Hypothalamus (tissue), 51 donors: Measurements from ENCODE around the gene CAVIN1.
"Not testable (repeated sequence)": the region's sequence is repeated elsewhere in the genome, so short reads cannot be mapped to it uniquely, and the experiment has no call there.

Experiments used
- DNase-seq, 51 donors: peaks; one replicate each; lab custom pipeline; 2025; lab: John Stamatoyannopoulos, UW

Gene CAVIN1

GRCh38 chr17:42386777-42387657 is 36.0 kb downstream of the CAVIN1 start:
- DNase-seq = peak in 1 of 51 donors; percentile 15

DNA sequence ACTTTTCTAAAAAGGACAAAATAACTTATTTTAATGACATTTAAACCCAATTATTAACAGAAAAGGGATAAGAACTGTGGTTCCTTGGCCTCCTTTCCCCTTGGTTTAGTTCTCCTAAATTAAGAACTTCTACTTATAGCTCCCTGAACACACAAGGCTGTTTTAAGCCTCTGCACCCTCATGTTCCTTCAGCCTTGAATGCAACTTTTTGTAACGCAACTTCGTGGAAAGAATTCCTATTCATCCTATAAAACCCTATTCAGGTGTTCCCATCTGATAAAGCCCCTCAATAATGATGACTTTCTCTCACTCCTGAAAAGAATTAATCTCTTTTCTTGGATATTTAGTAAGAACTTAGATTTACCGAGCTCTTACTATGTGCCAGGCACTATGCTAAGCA is 41.2 kb downstream of the CAVIN1 start:
- DNase-seq = no peak

GRCh38 chr17:42380935-42381334 is 42.1 kb downstream of the CAVIN1 start:
- DNase-seq = no peak

DNA sequence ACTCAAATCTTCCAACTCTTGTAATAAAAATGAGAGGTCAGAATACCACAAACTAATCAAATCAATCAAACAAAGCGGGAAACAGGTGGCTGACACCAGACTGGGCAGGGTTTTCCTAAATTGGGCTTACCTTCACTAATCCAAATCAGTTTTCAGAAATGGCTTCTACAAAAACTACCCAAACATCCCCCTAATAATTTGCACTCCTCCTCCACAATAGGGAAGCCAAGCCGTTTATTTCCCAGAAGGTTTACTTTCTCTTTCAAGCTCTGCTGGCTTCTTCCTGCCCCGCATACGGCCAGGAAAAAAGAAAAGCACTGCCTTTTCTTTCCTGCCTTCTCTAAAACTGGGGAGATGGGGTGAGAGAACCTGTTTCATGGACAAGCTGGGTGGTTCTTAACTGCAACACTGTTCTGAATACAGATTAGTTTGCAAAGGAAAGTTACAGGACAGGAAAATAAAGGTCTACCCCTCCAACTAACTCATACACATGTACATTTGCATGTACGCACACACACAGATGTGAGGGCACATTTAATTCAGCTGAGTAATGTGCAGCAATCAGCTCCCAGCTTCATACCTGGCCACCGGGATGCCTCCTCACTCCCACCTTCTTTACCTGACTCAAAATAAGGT is 44.0 kb downstream of the CAVIN1 start:
- DNase-seq = peak in 1 of 51 donors; percentile 6

GRCh38 chr17:42378359-42378958 is 44.6 kb downstream of the CAVIN1 start:
- DNase-seq = no peak

DNA sequence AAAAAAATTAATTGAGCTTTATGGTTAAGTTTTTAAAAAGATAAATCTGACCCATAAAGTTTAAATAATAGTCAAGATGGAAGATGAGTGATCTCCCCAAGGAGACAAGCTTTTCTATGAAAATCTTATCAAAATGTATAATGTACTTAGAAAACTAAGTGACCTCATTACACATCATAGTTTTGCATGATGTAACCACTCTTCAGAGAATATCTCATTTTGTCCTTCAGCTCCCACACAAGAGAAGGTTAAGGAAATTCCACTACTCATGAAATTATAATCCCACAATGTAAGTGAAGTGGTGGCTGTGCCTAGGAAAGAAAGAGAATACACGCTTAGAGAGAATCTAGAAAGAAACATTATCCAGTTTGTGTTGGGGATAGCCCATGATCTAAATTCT is 49.2 kb downstream of the CAVIN1 start:
- DNase-seq = no peak

GRCh38 chr17:42372142-42372541 is 50.9 kb downstream of the CAVIN1 start:
- no peak for DNase-seq

- not testable (repeated sequence) for DNase-seq
Measured at GRCh38 chr17:42368797-42369561, 54.1 kb downstream of the CAVIN1 start.

DNA sequence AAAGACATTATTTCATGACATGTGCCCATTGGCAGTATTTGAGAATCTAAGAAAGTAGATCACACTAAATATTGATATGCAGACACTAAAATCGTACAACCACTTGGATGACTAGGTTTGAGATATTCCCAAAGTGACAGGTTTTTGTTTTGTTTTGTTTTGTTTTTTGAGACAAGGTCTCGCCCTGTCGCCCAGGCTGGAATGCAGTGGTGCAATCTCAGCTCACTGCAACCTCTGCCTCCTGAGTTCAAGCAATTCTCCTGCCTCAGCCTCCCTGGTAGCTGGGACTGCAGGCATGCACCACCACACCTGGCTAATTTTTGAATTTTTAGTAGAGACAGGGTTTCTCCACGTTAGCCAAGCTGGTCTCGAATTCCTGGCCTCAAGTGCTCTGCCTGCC is 54.7 kb downstream of the CAVIN1 start:
- DNase-seq = not testable (repeated sequence)

DNA sequence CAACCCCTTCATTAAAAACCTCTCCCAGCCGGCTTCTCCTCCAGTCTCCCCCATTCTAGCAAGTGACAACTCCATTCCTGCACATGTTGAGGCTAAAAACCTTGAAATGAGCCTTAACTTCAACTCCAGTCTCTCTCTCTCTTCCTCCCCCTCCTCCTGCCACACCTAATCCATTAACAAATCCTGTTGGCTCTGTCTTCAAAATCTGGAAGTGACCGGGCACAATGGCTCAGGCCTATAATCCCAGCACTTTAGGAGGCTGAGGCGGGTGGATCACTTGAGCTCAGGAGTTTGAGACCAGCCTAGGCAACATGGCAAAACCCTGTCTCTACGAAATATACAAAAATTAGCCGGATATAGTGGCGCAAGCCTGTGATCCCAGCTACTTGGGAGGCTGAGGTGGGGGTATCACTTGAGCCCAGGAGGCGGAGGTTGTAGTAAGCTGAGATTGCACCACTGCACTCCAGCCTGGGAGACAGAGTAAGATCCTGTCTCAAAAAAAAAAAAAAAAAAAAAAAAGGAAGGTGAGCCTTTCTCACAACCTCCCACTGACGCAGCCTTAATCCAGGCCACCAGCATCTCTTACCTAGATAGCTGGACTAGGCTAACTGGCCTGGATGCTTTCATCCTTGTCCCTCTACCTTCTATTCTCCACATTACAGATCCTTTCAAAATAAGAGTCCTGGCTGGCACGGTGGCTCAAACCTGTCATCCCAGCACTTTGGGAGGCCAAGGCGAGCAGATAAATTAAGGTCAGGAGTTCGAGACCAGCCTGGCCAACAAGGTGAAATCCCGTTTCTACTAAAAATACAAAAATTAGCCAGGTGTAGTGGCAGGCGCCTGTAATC is 56.7 kb downstream of the CAVIN1 start:
- DNase-seq = not testable (repeated sequence)

GRCh38 chr17:42365136-42365535 is 57.9 kb downstream of the CAVIN1 start:
- no peak for DNase-seq

GRCh38 chr17:42363767-42364585 is 59.1 kb downstream of the CAVIN1 start:
- no peak for DNase-seq

- DNase-seq = no peak
Measured at GRCh38 chr17:42363231-42363630, 59.8 kb downstream of the CAVIN1 start.

DNA sequence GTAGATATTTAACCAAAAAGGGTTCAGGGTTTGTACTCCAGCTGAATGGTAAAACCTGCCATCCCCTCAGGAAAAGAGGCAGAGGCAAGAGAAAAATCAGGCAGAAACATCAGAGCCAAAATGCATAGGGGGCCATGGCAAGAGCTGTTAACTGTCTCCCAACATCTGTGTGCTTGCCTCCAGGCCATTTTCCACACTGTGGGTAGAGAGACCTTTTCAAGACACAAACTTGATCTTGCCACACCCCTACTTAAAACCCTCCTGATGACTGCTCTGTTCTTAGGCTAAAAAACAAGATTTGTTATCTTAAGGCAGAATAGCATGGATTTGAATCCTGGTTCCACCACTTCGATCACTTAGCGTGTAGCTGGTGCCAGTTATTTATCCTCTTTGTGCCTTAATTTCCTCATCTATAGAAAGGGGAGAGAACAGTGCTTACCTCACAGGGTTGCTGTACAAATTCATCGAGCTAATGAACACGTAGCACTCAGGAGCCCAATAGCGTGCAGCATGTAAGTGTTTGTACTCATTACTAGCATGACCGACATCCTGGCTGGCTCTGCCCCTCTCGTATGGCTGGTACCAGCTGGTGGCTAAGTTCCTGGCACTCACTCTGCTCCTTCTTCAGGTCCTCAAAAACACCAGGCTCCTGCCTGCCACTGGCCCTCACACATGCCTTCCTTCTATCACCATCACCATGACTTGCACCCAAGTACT is 60.7 kb downstream of the CAVIN1 start:
- no peak for DNase-seq

DNA sequence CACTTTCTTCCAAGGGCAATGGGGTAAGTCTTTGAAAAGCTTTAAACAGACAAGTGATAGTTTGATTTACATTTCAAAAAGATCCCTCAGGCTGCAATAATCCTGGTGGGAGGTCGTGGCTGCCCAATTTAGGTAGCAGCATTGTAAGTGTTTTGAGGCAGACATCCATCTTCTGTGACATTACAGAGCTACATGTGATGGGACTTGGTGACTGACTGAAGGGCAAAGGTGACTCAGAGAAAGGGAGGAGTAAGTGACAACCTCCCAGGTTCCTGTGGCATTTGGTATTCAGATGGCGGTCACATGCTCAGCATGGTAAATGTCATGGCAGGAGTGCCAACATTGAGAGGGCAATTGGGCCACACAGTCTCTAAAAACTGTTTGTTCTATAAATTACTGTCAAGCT is 61.3 kb downstream of the CAVIN1 start:
- DNase-seq = no peak

DNA sequence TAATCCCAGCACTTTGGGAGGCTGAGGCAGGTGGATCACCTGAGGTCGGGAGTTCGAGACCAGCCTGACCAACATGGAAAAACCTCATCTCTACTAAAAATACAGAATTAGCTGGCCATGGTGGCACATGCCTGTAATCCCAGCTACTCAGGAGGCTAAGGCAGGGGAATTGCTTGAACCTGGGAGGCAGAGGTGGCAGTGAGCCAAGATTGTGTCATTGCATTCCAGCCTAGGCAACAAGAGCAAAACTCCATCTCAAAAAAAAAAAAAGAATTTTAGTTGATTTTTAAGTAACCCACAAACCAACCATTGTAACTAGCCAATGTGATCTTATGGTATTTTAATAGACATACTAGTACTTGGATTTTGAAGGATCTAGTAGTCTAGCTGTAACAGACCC is 62.7 kb downstream of the CAVIN1 start:
- DNase-seq = not testable (repeated sequence)

- no peak for DNase-seq
Measured at GRCh38 chr17:42359133-42359532, 63.9 kb downstream of the CAVIN1 start.

DNA sequence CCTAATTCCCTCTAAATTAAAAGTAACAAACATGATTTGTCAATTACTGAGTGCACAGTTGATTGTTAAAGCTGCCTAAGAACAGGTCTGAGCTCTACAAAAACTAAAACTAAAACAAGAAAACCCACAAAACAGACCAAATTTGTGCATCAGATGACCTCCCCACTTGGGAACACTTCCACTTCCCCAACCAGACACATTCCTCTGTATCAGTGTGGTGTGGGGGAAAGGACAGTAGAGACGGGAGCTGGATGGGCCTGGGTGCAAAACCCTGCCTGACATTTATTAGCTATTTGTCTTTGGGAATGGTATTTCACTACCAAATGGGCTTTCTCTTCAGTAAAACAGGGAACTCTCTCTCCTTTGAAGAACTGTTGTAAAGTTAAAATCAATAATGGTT is 64.6 kb downstream of the CAVIN1 start:
- DNase-seq = no peak
